Brain pericyte (primary cell): ENCODE measurements around the gene ENSA.
"Not testable (repeated sequence)": the region's sequence is repeated elsewhere in the genome, so short reads cannot be mapped to it uniquely, and the experiment has no call there.

Experiments used
- DNase-seq: peaks from one replicate; pipeline ENCODE4 v3.0.0-alpha.2; 2012; ENCODE audit warnings: low read depth, low spot score

The ENSA gene

GRCh38 chr1:150580966-150581365 lies 48.4 kb downstream of the ENSA start:
- not testable (repeated sequence) for DNase-seq

GRCh38 chr1:150579945-150580642 lies 49.3 kb downstream of the ENSA start:
- no peak for DNase-seq

- peak; percentile 80 for DNase-seq
Measured at GRCh38 chr1:150579110-150579944, 50.1 kb downstream of the ENSA start, which contains the start of gene MCL1. Gene MCL1 (minus strand): TSS chr1:150579610. CDS start chr1:150579530, 80 bp downstream.

- no peak for DNase-seq
Measured at GRCh38 chr1:150578272-150579109, 50.9 kb downstream of the ENSA start.

- no peak for DNase-seq
Measured at GRCh38 chr1:150577557-150578271, 51.7 kb downstream of the ENSA start.

GRCh38 chr1:150576794-150577556 lies 52.4 kb downstream of the ENSA start:
- no peak for DNase-seq

GRCh38 chr1:150576367-150576711 lies 53.1 kb downstream of the ENSA start:
- no peak for DNase-seq

- no peak for DNase-seq
Measured at GRCh38 chr1:150575518-150576366, 53.7 kb downstream of the ENSA start.

GRCh38 chr1:150575072-150575489 lies 54.3 kb downstream of the ENSA start:
- no peak for DNase-seq

GRCh38 chr1:150574260-150575071 lies 54.9 kb downstream of the ENSA start:
- DNase-seq: no peak

GRCh38 chr1:150573648-150574071 lies 55.8 kb downstream of the ENSA start:
- DNase-seq: not testable (repeated sequence)

GRCh38 chr1:150572918-150573647 lies 56.3 kb downstream of the ENSA start:
- no peak for DNase-seq
